ENCODE data around the gene NR2F1.

GRCh38 chr5:93622240-93622885 lies 39.3 kb downstream of the NR2F1 start:
- TF ChIP-seq GATA2 (IDR thresholded peaks at IDR 0.05; ENCODE audit: low read depth, low read length), result no peak
- TF ChIP-seq GATA3 (IDR thresholded peaks at IDR 0.05; ENCODE audit: low read depth, low read length), result no peak

Data from SH-SY5Y (cell line).